GM19397 (cell line): ENCODE results near the gene C20orf144.
"Not testable (repeated sequence)": the region's sequence is repeated elsewhere in the genome, so short reads cannot be mapped to it uniquely, and the experiment has no call there.

Experiments
- ATAC-seq: cut with Tn5 transposase; IDR thresholded peaks from one replicate; pipeline ENCODE4 v1.9.1; 2021; ENCODE audit warnings: mild to moderate bottlenecking, moderate library complexity; ENCODE audit not compliant: unreplicated experiment

The C20orf144 gene

DNA sequence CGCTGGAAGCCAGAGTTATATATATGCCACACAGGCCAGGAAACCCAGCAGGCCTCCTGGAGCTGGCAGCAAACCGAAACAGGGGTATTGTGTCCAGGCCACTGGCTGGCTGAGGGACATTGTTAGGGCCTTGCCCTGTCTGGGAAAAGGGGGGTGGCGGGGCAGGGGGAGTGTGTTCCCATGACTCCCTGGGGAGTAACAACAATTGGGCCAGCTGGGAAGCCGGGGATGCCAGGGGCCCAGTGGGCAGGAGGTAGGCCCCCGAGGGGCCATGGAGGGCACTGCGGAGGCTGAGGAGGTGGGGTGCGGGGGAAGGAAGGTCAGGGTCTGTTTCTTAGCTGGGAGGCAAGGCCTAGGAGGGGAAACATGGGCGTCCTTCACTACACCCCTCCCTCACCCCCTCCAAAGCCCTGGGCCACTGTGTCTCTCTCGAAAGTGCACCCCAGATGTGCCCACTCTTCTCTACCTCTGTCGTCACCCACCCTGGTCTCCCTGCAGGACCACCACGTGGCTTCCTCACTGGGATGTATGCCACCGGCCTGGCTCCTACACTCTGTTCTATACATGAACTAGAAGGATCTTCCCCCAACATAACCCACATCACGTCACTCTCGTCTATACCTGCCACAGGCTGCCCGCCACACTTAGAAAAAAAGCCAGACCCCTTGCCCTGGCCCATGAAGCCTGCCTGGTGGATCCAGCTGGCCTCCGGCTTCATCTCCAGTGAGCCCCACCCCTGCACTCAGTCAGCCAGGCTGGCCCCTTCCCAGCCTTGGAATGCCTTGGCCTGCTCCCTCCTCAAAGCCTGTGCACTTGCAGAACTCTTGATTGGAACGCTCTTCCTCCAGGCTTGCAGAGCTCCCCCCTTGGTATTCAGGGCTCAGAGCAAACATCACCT lies 31.9 kb downstream of the C20orf144 start:
- no peak for ATAC-seq

DNA sequence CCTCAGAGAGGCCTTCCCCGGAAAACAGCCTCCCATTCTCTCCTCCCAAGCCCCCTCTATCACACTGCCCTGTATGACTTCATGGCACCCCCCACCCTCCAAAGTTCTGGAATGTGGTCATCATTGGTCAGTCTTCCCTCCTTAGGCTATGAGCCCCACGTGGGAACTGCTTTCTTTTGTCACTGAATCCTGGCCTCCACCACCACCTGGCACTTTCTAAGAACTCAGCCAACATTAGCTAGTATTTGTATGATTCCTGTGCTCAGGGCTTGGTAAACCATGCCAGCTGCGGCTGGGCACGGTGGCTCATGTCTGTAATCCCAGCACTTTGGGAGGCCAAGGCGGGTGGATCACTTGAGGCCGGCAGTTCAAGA lies 32.5 kb downstream of the C20orf144 start:
- no peak for ATAC-seq

- no peak for ATAC-seq
Measured at GRCh38 chr20:33696448-33696847, 34.3 kb downstream of the C20orf144 start.

- no peak for ATAC-seq
Measured at GRCh38 chr20:33697129-33697528, 35.0 kb downstream of the C20orf144 start.

- not testable (repeated sequence) for ATAC-seq
Measured at GRCh38 chr20:33698966-33699365, 36.8 kb downstream of the C20orf144 start.

- ATAC-seq = not testable (repeated sequence)
Measured at GRCh38 chr20:33700696-33701441, 38.7 kb downstream of the C20orf144 start.

- ATAC-seq = no peak
Measured at GRCh38 chr20:33701629-33702450, 39.7 kb downstream of the C20orf144 start.

- ATAC-seq = no peak
Measured at GRCh38 chr20:33702861-33703260, 40.7 kb downstream of the C20orf144 start.

DNA sequence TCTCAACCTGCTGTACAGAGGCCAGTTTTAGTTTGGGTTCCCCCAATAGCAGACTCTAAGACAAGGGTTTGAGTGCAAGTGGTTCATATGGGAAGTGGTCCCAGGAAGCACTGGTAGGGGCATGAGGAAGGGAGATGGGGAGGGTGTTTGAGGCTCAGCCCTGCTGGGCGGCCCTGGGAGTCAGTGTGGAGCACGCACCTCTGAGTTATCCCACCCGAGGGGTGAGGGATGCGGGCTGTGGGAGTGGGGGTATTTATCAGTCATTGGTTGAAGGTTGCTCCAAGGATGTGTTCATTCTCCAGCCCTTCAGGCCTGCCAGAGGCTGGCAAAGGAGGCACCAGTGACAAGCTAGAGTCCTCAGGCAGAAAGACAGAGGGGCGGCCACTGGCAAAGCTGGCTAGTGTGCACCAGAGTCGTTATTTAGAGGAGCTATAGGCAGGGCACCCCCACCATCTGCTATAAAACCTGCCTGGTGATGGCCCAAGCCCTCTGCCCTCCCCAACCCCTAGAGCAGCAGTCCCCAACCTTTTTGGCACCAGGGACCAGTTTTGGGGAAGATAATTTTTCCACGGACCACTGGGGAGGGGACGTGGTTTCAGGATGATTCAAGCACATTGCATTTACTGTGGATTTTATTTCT lies 41.5 kb downstream of the C20orf144 start:
- ATAC-seq = no peak

- ATAC-seq = no peak
Measured at GRCh38 chr20:33704197-33704924, 42.2 kb downstream of the C20orf144 start.

DNA sequence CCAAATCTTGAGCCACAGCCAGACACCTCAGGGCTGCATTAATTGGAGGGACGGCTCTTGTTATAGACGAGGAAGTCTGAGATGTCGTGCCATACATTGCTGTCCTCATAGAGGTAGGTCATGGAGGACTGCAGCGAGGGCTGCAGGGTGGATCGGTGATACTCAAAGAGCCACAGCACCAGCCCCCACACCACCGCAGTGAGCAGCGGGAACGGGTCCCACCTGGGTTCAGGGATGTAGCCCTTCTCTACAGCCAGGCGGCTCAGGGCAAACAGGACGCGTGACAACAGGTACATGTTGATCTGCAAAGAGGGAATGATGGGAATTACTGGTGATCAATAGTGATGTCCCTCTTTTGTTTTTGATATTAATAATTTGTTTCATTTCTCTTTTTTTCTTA lies 45.5 kb downstream of the C20orf144 start:
- no peak for ATAC-seq

DNA sequence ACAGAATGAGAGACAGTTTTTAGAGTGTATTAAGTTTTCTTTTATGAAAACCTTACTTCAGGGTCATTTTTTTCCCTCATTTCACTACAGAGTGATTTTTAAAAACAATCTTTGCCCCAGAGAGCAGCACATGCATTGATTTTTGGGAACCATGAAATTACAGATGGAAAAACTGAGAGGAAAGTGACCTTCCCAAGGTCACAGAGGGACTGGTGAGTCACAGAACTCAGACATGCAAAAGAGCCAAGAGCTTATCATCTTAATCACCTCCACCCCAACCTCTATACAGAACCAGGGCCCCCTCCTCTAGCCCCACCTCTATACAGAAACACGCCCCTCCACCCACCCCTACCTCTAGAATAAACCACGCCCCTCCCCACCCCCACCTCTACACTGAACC lies 47.3 kb downstream of the C20orf144 start:
- no peak for ATAC-seq

GRCh38 chr20:33709905-33710541 lies 47.9 kb downstream of the C20orf144 start:
- no peak for ATAC-seq

GRCh38 chr20:33710681-33711445 lies 48.7 kb downstream of the C20orf144 start:
- no peak for ATAC-seq

DNA sequence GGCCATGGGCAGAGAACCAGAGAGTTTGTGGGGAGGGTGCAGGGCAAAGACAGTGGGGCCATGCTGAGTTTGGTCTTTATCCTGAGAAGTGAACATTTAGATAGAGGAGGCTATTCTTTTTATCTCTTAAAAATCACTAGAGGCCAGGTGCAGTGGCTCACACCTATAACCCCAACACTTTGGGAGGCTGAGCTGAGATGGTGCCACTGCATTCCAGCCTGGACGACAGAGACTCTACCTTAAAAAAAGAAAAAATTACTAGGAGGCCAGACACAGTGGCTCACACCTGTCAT lies 49.3 kb downstream of the C20orf144 start:
- ATAC-seq = no peak
